Activated CD8-positive, alpha-beta memory T cell treated with anti-CD3 and anti-CD28 coated beads for 4 hours (primary cell): Measurements from ENCODE around the gene TREML2.
"Not testable (repeated sequence)": the region's sequence is repeated elsewhere in the genome, so short reads cannot be mapped to it uniquely, and the experiment has no call there.

Experiments
- DNase-seq, 2 donors: peaks; one replicate each; pipeline ENCODE4 v3.0.0-alpha.2; 2020; ENCODE audit warnings: low read depth in 2 of 2

TREML2 gene, protein sequence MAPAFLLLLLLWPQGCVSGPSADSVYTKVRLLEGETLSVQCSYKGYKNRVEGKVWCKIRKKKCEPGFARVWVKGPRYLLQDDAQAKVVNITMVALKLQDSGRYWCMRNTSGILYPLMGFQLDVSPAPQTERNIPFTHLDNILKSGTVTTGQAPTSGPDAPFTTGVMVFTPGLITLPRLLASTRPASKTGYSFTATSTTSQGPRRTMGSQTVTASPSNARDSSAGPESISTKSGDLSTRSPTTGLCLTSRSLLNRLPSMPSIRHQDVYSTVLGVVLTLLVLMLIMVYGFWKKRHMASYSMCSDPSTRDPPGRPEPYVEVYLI

DNA sequence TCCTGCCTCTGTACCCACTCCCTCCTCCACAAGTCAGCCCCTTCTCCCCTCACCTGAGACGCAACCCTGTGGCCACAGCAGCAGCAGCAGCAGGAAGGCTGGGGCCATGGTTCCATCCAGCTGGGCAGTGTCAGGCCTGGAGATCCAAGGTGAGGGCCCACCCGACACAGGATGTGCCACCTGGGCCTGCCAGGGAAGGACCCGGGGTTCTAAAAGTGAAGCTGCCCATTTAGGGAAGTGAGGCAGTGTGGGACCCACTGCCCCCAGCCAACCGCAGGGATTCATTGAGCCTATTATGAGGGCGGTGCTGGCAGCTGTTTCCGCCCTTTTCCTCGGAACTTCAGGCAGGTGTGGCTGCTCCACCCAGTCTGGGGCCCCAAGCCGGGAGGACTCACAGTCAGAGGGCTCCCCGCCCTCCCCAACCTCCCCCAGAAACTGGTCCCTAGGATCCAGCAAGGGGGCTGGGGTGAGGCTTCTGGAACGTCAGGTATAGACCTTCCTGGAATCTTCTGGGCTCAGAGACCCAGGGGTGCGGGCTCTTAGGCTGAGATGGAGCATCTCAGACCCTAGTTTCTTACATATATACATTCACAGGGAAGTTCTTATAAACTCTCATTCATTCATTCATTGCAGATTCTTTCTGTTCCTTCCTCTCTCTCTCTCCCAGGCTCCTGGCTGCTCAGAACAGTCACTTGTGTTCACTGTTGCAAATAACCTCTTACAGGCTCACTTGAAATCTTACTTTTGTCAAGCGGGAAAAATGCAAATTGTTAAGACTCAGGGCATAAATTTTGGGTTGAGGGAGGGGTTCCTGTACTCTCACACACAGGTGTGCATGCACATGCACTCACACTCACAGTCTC is at the start of gene TREML2:
Gene TREML2, minus strand, starts transcription at position 249 of the 863 bp plus-strand sequence. Its CDS starts 141 bp downstream, at position 108.
- DNase-seq, result no peak

DNA sequence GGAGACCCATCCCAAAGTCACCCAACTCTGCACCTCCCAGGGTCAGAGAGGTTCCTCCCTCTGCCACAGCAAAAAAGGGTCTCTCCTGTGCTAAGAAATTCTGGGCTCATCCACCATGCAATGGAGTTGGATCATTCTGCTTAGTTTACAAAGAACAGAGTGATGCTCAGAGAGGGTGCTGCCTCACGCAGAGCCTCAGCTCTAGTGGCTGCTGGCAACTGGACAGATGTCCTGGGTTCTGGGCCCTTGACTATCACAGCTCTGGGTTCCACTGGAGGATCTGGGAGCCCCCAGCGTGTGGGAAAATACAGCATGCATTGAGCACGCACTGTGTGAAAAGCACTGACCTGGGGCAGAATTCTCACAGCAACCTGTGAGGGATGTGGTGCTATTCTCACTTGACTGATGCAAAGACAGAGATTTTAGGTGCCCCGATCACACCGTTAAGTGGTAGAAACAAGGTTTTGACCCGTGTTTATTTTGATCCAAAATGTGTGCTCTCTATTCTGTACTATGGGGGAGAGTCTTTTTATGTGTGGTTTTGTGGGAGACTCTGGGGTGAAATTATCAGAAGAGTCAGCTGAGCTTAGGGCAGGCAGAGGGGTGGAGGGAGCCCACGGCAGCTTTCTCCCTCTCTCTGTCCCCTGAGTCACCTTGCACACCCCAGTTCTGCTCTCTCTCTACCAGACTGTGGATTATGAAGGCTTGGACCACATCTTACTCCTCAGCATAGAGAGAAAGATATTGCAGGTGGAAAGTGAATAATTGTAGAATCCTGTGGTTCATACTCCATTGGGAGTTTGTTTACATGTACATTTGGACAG is 47.1 kb upstream of the TREML2 start:
- DNase-seq, result no peak

DNA sequence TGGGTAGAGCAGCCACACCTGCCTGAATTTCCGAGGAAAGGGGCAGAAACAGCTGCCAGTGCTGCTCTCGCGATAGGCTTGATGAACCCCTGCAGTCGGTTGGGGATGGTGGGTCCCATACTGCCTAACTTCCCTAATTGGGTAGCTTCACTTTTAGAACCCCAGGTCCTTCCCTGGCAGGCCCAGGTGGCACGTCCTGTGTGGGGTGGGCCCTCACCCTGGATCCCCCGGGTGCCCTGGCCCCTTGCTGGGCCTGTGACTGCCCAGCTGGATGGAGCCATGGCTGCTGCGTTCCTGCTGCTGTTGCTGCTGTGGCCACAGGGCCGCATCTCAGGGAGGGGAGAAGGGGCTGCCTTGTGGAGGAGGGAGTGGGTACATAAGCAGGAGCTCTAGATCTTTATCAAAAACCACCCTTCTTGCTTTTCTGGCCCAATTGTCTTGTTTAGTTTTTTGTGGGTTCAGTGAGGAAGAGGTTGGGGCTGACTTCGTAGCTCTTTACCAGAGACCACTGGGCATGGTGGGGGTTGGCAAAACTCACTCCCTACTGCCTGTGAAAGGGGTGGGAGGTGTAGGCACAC is 46.4 kb upstream of the TREML2 start:
- no peak for DNase-seq

DNA sequence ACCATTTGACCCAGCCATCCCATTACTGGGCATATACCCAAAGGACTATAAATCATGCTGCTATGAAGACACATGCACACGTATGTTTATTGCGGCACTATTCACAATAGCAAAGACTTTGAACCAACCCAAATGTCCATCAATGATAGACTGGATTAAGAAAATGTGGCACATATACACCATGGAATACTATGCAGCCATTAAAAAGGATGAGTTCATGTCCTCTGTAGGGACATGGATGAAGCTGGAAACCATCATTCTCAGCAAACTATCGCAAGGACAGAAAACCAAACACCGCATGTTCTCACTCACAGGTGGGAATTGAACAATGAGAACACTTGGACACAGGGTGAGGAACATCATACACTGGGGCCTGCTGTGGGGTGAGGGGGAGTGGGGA is 45.6 kb upstream of the TREML2 start:
- not testable (repeated sequence) for DNase-seq

DNA sequence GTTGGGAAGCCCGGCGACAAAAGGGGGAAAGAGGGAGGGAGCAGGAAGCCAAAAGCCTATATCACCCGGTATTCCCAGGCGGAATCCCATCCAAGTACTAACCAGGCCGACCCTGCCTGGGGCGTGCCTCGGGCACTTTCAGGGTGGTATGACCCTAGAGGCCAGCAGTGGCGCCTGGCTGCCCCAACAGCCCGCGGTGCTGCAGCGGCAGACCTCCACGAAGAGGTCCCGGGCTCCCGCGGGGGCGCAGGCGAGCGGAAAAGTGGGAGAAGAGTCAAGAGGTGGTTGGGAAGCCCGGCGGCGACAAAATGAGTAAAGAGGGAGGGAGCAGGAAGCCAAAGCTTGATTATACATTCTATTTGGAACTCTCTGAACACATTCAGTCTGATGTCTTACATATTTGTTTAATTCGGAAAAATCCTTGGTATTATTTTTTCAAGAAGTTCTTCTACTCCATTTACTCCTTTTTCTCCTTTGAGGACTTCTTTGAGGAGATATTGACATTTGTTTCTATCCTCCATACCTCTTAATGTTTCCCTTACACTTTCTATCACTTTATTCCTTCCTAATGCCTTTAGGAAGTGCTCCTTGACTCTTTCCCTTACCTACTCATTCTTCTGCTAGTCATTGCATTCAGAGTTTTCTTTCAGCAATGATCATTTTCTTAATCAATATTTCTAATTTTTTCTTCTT is 38.7 kb upstream of the TREML2 start:
- DNase-seq, result no peak

DNA sequence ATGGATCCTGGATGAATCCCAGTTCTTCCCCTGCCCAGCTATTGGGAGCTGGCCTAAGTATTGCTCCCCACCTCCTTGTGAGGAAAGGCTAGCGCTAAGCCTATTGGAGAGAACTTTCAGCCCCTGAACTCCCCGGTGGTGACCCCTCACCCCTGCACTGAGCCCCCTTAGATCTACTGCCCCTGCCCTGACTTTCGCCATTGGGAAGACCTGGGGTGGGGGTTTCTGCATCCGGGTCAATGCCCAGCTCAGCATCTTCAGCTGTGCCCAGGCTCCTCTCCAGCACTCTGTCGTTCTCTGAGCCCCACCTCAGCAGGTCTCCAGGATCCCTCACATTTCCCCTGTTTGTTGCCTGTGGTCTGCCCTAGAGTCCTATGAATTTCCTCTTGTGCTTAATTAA is 36.2 kb upstream of the TREML2 start:
- no peak for DNase-seq

DNA sequence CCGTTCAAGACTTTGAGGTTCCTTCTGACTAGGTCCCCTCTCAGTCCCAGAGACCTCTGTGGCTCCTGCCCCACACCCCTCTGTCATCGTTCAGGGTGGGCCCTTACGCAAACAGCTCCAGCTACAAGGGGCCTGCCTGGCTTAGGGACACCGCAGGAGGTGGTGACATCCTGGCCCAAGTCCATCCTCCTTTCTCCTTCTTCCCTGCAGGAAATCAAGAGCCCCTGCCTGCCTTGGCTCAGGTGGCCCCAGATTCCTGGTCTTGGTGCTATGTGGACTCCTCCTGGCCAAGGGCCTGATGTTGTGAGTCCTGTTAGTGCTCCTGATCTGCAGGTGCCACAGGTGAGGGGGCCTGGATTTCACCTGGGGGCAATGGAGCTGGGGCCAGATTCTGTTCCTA is 35.3 kb upstream of the TREML2 start:
- DNase-seq, result no peak

DNA sequence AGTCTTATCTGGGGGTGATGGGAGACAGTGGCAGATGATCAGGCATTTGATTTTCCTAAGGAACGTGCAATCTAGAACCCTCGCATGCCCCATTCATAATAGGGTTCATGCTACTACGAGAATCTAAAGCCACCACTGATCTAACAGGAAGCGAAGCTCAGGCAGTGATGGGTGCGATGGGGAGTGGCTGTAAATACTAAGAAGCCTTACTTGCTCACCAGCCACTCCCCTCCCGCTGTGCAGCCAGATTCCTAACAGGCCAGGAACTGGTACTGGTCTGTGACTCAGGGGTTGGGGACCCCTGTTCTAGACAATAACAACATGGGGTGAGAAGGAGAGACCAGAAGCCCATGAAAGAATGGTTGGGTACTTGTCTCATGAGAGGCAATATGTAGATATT is 31.7 kb upstream of the TREML2 start:
- DNase-seq, result no peak

DNA sequence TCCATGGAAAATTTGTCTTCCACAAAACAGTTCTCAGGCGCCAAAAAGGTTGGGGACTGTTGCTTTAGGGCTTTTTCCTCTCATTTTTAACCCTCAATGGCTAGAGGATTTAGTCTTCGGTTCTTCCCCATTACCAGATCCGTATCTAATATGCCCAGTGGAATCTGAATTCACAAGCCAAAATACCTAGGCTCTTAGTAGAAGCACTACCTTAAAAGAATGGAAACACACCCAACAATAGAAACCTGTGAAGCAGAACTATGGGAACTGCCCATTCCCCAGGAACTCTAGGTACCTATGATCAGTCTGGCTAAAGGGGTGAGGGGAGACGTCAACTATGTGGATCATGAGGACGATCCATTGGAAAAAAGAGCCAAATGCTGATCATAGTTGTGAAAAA is 30.3 kb upstream of the TREML2 start:
- no peak for DNase-seq

DNA sequence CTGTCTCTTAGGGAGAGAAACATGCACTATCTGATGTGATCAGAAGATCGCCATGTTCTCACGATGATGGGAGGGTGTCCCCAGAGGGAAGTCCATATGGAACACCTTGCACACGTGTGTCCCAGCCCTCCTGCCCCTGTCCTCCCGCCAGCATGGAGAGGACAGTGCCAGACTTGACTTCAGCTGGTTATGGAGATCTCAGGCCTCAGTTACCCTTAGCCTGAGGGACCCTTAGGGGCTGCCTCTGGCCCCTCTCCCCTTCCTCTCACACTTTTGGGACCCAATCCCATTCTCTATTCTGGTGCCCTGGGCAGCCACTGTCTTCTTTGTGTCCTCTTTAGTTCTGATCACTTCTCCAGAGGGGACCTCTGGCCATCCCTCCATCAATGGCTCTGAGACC is 28.8 kb upstream of the TREML2 start:
- DNase-seq, result no peak

DNA sequence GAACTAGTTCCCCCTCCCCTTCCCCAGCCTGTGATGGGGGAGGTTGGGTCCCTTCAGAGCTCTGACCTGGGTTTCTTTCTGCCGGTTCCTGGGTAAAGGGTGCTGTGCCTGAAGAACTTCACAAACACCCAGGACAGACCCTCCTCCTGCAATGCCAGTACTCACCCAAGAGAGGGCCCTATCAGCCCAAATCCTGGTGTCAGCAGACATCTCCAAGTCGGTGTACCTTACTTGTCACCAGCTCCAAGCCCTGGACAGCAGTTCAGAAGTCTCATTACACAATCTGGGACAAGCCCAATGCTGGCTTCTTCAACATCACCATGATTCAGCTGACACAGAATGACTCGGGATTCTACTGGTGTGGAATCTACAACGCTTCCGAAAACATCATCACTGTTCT is 27.7 kb upstream of the TREML2 start:
- no peak for DNase-seq

DNA sequence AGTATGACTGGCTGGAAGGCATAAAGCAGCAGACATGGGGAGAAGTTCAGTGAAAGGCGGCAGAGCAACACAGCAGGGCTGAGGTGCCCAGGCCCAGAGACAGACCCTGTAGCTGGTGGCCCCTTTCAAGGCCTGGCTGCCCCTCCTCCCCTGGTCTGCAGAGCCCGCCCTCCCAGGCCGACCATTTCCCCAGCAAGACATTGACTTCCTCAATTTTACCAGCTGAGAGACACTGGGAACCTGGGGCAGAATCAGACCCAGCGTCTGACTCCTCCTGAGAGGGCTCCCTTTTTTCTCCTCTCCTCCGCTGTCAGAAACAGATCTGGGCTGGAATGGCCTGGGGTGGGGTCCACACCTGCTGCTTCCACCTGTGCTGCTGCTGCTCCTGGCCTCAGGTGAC is 27.1 kb upstream of the TREML2 start, which contains the start of gene TREML4:
Gene TREML4, plus strand, starts transcription at position 254 of the 400 bp plus-strand sequence. Its CDS starts 79 bp downstream, at position 333.
- no peak for DNase-seq

DNA sequence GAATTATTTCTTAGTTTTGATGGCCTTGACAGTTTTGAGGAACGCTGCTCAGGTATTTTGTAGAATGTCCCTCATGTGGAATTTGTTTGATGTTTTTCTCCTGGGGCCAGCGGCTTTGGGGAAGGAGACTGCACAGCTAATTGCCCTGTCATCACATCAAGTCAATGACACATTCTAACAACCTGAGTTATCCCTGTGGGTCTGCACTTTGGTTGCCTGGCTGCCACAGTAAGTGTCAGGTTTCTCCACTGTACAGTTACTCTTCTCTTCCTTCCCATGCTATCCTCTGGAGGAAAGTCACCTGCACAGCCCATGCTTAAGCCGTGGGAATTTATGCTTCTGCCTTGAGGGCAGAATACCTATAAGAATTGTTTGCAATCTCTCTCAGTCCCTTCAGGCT is 25.8 kb upstream of the TREML2 start:
- DNase-seq, result no peak

DNA sequence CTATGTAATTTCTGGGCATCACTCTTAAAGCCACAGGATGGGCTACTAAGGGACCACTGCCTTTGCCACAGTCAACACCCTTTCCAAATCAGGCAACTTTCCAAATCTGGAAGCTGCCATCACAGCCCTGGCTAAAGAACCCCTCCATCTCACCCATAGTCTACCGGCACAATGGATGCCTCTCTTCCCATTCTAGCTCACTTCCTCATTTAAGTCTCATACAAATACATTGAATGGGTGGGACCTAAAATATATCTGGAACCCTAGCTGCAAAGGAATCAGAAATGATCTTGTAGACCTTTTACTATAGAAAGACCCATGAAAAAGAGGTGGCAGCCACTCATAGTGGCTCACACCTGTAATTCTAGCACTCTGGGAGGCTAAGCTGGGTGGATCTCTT is 23.9 kb upstream of the TREML2 start:
- no peak for DNase-seq

DNA sequence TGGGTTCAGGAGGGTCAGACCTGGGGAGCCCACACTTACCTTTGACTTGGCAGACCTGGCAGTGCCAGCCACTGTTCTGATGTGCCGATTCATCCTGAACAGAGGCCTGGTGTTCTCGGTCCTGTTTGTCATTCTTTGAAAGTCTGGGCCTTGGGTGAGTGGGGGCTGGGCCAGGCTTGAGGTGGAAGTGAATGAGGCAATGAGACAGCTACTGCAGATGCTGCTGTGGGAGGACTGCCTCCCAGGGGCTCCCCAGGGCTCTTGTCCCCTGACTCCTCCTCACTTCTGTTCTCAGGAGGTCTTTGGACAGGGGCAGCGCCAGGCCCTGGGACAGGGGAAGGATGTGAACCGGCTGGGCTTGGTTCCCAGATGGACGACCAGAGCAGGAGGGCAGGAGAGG is 21.6 kb upstream of the TREML2 start:
- DNase-seq, result no peak

DNA sequence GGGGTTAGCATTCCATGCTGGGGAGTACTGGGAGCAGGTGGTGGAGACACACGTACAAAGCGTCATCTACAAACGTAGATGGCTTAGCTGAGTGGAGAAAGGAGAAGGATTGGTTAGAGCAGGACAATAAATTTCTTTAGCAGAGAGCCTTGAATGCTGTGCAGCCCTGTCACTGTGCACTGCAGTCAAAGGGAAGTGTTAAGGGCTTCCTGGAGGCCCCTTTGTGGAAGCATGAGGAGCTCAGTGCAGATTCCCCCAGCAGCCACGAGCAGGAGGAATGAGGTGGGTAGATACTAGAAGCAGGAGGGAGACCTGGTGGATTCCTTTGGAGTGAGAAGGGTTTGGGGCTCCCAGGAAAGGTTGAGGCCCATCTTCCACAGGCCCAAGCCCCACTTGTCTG is 21.1 kb upstream of the TREML2 start:
- no peak for DNase-seq

DNA sequence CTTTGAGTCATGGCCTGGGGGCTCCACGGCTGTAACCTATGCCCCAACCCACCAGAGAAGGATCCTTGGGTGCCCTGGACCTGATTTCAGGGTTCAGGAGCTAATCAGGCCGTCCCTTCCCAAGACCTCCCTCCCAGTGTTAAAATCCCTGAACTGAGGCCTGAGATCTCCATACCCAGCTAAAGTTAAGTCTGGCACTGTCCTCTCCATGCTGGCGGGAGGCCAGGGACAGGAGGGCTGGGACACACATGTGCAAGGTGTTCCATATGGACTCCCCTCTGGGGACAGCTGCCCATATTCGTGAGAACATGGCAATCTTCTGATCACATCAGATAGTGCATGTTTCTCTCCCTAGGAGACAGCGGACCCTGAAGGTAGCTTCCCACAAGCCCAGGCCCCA is 15.7 kb upstream of the TREML2 start:
- no peak for DNase-seq

DNA sequence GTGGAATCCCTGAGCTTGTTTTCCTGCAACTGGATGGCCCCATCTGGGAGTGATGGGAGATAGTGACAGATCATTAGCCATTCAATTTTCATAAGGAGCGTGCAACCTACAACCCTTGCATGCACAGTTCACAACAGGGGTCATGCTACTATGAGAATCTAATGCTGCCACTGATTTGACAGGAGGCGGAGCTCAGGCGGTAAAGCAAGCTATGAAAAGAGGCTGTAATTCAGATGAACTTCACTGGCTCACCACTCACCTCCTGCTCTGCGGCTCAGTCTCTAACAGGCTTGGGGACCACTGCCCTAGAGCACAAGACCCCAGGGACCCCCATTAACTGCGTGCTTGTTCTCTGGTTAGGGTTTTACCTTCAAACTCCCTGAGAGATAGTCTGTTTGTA is 14.8 kb upstream of the TREML2 start:
- DNase-seq, result no peak

DNA sequence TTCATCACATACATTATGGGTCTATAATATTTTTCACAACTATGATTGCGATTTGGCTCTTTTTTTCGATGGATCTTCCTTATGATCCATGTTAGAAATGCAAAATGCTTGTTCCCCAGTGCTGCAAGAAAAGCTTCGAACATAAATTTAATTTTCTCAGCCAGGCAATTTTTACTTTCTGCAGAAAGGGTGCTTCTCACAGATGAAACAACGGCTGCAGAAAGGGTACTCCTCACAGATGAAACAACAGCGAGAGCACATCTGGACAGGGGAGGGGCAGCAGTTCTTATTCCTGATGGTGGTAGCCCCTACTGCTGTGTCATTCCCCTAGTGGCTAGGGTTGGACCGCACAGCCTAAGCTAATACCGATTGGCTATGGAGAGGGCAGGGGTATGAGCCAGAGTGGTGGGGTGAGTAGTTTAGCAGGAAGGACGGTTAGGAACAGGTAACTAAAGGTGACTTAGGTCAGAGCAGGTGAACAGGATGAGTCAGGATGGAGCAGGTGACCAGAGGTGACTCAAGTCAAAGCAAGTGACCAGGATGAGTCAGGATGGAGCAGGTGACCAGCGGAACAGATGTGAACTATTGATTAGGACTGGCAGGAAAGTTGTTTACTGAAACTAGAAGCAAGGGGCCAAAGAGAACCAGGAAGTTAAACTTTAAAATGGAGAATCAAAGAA is 13.8 kb upstream of the TREML2 start:
- no peak for DNase-seq

DNA sequence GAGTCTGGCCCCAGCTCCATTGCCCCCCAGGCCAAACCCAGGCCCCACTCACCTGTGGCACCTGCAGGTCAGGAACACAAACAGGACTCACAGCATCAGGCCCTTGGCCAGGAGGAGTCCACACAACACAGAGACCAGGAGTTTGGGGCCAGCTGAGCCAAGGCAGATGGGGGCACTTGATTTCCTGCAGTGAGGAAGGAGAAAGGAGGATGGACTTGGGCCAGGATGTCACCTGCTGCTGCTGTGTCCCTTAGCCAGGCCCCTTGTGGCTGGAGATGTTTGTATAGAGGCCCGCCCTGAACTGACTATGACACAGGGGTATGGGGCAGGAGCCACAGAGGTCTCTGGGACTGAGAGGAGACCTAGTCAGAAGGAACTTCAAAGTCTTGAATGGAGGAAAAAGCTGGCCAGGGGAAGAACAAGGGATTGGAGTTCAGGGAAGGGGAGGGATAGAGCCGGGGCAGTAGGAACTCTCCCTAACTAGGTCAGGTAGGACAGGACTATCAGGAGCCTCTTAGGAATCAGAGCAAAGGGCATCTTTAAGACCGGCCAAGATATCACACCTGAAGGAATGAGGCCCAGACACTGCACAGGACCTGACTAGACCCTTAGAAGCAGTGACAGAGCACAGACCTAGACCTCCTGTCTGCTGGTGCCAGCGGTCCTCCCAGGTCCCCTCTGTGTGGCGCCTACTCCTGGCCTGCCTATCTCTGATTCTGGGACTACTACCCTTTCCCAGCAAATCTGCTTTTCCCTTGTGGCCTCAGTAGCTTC is 8.8 kb upstream of the TREML2 start:
- DNase-seq, result no peak
